B cell (primary cell): Measurements from ENCODE around the gene TM9SF2. TPM values are rescaled to one million over a fixed set of nuclear protein-coding genes. Genes with fewer than 3 reads are reported as not detected.

Experiments
- ATAC-seq: fragments of 200-7000 bp; cut with Tn5 transposase; one replicate; pipeline ENCODE4 v1.10.0; 2021; ENCODE audit warnings: low read depth, mild to moderate bottlenecking, moderate number of reproducible peaks, moderate library complexity
- CTCF ChIA-PET: fragments of 350-600 bp; sonication (Branson Sonifier 250); formaldehyde crosslinking; loops from one replicate; lab custom pipeline; 2021; ENCODE audit warnings: antibody characterized with exemption, inconsistent platforms; lab: Charles Lee
- POLR2A ChIA-PET: fragments of 350-600 bp; sonication (Branson Sonifier 250); formaldehyde crosslinking; loops from one replicate; lab custom pipeline; 2021; ENCODE audit warnings: antibody characterized with exemption; lab: Charles Lee
- DNase-seq: peaks from one replicate; pipeline ENCODE4 v3.0.0; 2013
- H2AFZ ChIP-seq: 2 replicates; pipeline ENCODE4 v1.6.1; 2012; ENCODE audit warnings: mild to moderate bottlenecking, low read depth, low read length; ENCODE audit not compliant: insufficient read depth, poor library complexity, severe bottlenecking
- H3K27ac ChIP-seq, 2 donors: 1 replicate in 1 of 2; 2 replicates in 1 of 2; pipeline ENCODE4 v1.5.1; 2012 to 2013; ENCODE audit warnings: low read length in 2 of 2, mild to moderate bottlenecking in 2 of 2, moderate library complexity in 1 of 2
- H3K27me3 ChIP-seq, 4 experiments: fragments of 200-600 bp in 1 of 4; sonication (generic) in 1 of 4; replicated peaks in 1 of 4; 1 replicate in 2 of 4; 2 replicates in 2 of 4; pipeline versions ENCODE4 v1.6.1 to v1.7.0; 2013 to 2016; ENCODE audit warnings: low read length in 3 of 4, mild to moderate bottlenecking in 2 of 4, mixed read lengths in 1 of 4, moderate library complexity in 1 of 4; ENCODE audit not compliant: insufficient read depth in 4 of 4, control insufficient read depth in 3 of 4; ENCODE audit errors: control extremely low read depth in 1 of 4
- H3K36me3 ChIP-seq, 2 experiments: replicated peaks in 1 of 2; 1 replicate in 1 of 2; 2 replicates in 1 of 2; pipeline versions ENCODE4 v1.6.1 to v1.7.1; 2013; ENCODE audit warnings: low read length in 1 of 2; ENCODE audit not compliant: insufficient read depth in 2 of 2, control insufficient read depth in 1 of 2; ENCODE audit errors: control extremely low read depth in 1 of 2, extremely low read depth in 1 of 2
- H3K4me1 ChIP-seq, 2 donors: fragments of 200-600 bp in 1 of 2; sonication (generic) in 1 of 2; 1 replicate in 1 of 2; 2 replicates in 1 of 2; pipeline versions ENCODE4 v1.5.1 to v1.6.1; 2013 to 2017; ENCODE audit warnings: low read length in 2 of 2; ENCODE audit not compliant: control insufficient read depth in 2 of 2, insufficient read depth in 2 of 2
- H3K4me2 ChIP-seq: replicated peaks from 2 replicates; pipeline ENCODE3; 2012; ENCODE audit warnings: mild to moderate bottlenecking, low read depth, low read length; ENCODE audit not compliant: poor library complexity, severe bottlenecking
- H3K4me3 ChIP-seq, 5 experiments: fragments of 200-600 bp in 1 of 5; sonication (generic) in 1 of 5; 1 replicate in 3 of 5; 2 replicates in 2 of 5; pipeline versions ENCODE4 v1.5.1 to v1.7.0; 2011 to 2016; ENCODE audit warnings: low read length in 4 of 5, mild to moderate bottlenecking in 4 of 5, low read depth in 2 of 5, control low read depth in 1 of 5, moderate library complexity in 1 of 5; ENCODE audit not compliant: insufficient read depth in 1 of 5; ENCODE audit errors: control extremely low read depth in 1 of 5, extremely low read depth in 1 of 5
- H3K79me2 ChIP-seq: fragments of 200-600 bp; sonication (generic); one replicate; pipeline ENCODE4 v1.6.0; 2016; ENCODE audit warnings: low read length; ENCODE audit not compliant: control insufficient read depth, insufficient read depth
- H3K9ac ChIP-seq: fragments of 200-600 bp; sonication (generic); 2 replicates; pipeline ENCODE4 v1.6.1; 2017; ENCODE audit warnings: mild to moderate bottlenecking, low read length, moderate library complexity
- H3K9me3 ChIP-seq, 3 donors: one replicate each; pipeline versions ENCODE4 v1.6.1 to v1.7.1; 2013; ENCODE audit warnings: low read length in 2 of 3; ENCODE audit not compliant: control insufficient read depth in 2 of 3, insufficient read depth in 1 of 3; ENCODE audit errors: control extremely low read depth in 1 of 3
- H4K20me1 ChIP-seq: 2 replicates; pipeline ENCODE4 v1.6.0; 2012; ENCODE audit warnings: mild to moderate bottlenecking, low read length; ENCODE audit not compliant: insufficient read depth, control insufficient read depth, poor library complexity, severe bottlenecking
- H3K27ac Mint-ChIP-seq: one replicate; pipeline ENCODE4 v1.8.0; 2021; ENCODE audit warnings: mixed read lengths
- H3K27me3 Mint-ChIP-seq: one replicate; pipeline ENCODE4 v1.8.0; 2021; ENCODE audit warnings: mixed read lengths
- H3K4me1 Mint-ChIP-seq: one replicate; pipeline ENCODE4 v1.8.0; 2021; ENCODE audit warnings: mixed read lengths
- H3K4me3 Mint-ChIP-seq: one replicate; pipeline ENCODE4 v1.8.0; 2021; ENCODE audit warnings: mixed read lengths
- H3K9me3 Mint-ChIP-seq: one replicate; pipeline ENCODE4 v1.8.0; 2022; ENCODE audit warnings: mixed read lengths; ENCODE audit not compliant: insufficient read depth
- CTCF ChIP-seq: fragments of 200-600 bp; IDR thresholded peaks from one replicate; pipeline ENCODE4 v1.8.0; 2022; ENCODE audit warnings: antibody characterized with exemption, mild to moderate bottlenecking
- EZH2 ChIP-seq: IDR thresholded peaks from 2 replicates; pipeline ENCODE4 v1.6.1; 2012; ENCODE audit warnings: borderline replicate concordance, low read depth, mild to moderate bottlenecking, moderate library complexity, low read length; ENCODE audit not compliant: insufficient read depth, poor library complexity, severe bottlenecking
- WGBS: methylation state at CpG from one replicate; pipeline ENCODE4 v1.1.5; 2013; ENCODE audit warnings: missing lambda C conversion rate; ENCODE audit not compliant: insufficient coverage; 5-methylcytosine and 5-hydroxymethylcytosine counted together
- intact Hi-C: fragments of 100-400 bp; cut with micrococcal nuclease; formaldehyde crosslinking; loops from one replicate; pipeline ENCODE4 v1.10.0; 2022
- polyA plus RNA-seq: library from polyadenylated mRNA; depleted of rRNA; stranded (reverse); fragments of >200 nt; gene quantifications from 2 replicates; pipeline ENCODE4 v1.2.3, GENCODE V29; 2012
- total RNA-seq, 2 donors: library from RNA; stranded (reverse); fragments of 120-200 nt in 1 of 2; gene quantifications; 1 replicate in 1 of 2; 2 replicates in 1 of 2; pipeline versions ENCODE4 v1.2.3 to v1.2.4, GENCODE V29; 2013 to 2022

TM9SF2 gene
- total and polyA plus RNA-seq, 2 donors (not counting 1 experiment from before 2014, with no cell fraction given): 20.2 to 63.6 TPM

- Histone ChIP-seq H2AFZ (no peak overlapping the region), H3K36me3 (no peaks in the 10 kb centered on the region), H3K4me3 (no peak overlapping the region), H3K4me1 (no peaks in the 10 kb centered on the region), H3K27ac (no peak overlapping the region), H3K79me2 (no peaks in the 10 kb centered on the region), H3K4me2 (no peak overlapping the region), H3K9ac (no peak overlapping the region), H3K27me3 (no peaks in the 10 kb centered on the region), H4K20me1 (no peaks in the 10 kb centered on the region), H3K9me3 (peaks cover 0 to 3% (median 0%) of the 10 kb centered on the region in 3 donors)
- no peak overlapping the region for H3K4me3 Mint-ChIP-seq
- intact Hi-C loops: no loop called here
- TF ChIP-seq EZH2 (no peak), CTCF (no peak)
- DNase-seq (no peak), ATAC-seq (no peak)
- no CpG with 5 or more reads among the region's 4 CpGs for WGBS
- no peaks in the 10 kb centered on the region for H3K9me3 Mint-ChIP-seq
- H3K4me1 Mint-ChIP-seq: no peaks in the 10 kb centered on the region
- no peak overlapping the region for H3K27ac Mint-ChIP-seq
- H3K27me3 Mint-ChIP-seq: no peaks in the 10 kb centered on the region
- CTCF ChIA-PET: interaction anchor here (1.0 to 2.1 kb wide), 2 partner anchors 22 to 43 kb away, joined by 3 to 5 read pairs; no protein-coding TSS in a partner anchor
- POLR2A ChIA-PET: no interaction called here
Observed at GRCh38 chr13:99484473-99484872, 16.8 kb upstream of the TM9SF2 start.

- H3K4me1 ChIP-seq: no peaks in the 10 kb centered on the region
- no peaks in the 10 kb centered on the region for H4K20me1 ChIP-seq
- no peak overlapping the region for H3K9ac ChIP-seq
- H3K4me3 Mint-ChIP-seq: no peak overlapping the region
- H2AFZ ChIP-seq: no peak overlapping the region
- H3K9me3 Mint-ChIP-seq: no peaks in the 10 kb centered on the region
- H3K36me3 ChIP-seq: no peaks in the 10 kb centered on the region
- ChIA-PET CTCF (no interaction called here), POLR2A (no interaction called here)
- H3K27ac Mint-ChIP-seq: no peak overlapping the region
- H3K27ac ChIP-seq: no peak overlapping the region
- H3K27me3 Mint-ChIP-seq: no peaks in the 10 kb centered on the region
- H3K9me3 ChIP-seq: peaks cover 0 to 3% (median 0%) of the 10 kb centered on the region in 3 donors
- 95% methylated on average over 3 of the region's 3 CpGs for WGBS
- H3K4me3 ChIP-seq: no peak overlapping the region
- DNase-seq (no peak), ATAC-seq (no peak)
- TF ChIP-seq EZH2 (no peak), CTCF (no peak)
- no peaks in the 10 kb centered on the region for H3K27me3 ChIP-seq
- no peaks in the 10 kb centered on the region for H3K4me1 Mint-ChIP-seq
- peaks cover 3% of the 10 kb centered on the region for H3K79me2 ChIP-seq
- H3K4me2 ChIP-seq: no peak overlapping the region
- intact Hi-C loops: no loop called here
Observed at GRCh38 chr13:99486996-99487395, 14.3 kb upstream of the TM9SF2 start.
